Aorta (tissue), 5 donors: ENCODE results near the gene TRAF1. TPM values are rescaled to one million over a fixed set of nuclear protein-coding genes. Genes with fewer than 3 reads are reported as not detected.

Experiments
- ATAC-seq: fragments of 200-7000 bp; cut with Tn5 transposase; one replicate; pipeline ENCODE4 v1.9.1; 2022; ENCODE audit warnings: moderate library complexity; ENCODE audit not compliant: low FRiP score
- DNase-seq, 2 donors: peaks; one replicate each; pipeline ENCODE4 v3.0.0-alpha.2; 2020
- H3K27ac ChIP-seq, 2 donors: one replicate each; pipeline ENCODE4 v1.5.1; 2013; ENCODE audit warnings: low read length in 2 of 2, mild to moderate bottlenecking in 2 of 2, moderate library complexity in 2 of 2, control low read depth in 1 of 2, inconsistent platforms in 1 of 2, low read depth in 1 of 2
- H3K27me3 ChIP-seq, 2 donors: one replicate each; pipeline ENCODE4 v1.6.1; 2013; ENCODE audit warnings: control low read depth in 1 of 2, low read length in 1 of 2, mild to moderate bottlenecking in 1 of 2, moderate library complexity in 1 of 2; ENCODE audit not compliant: insufficient read depth in 2 of 2, control insufficient read depth in 1 of 2
- H3K36me3 ChIP-seq, 2 donors: one replicate each; pipeline ENCODE4 v1.6.1; 2013; ENCODE audit warnings: control low read depth in 1 of 2, low read length in 1 of 2, mild to moderate bottlenecking in 1 of 2; ENCODE audit not compliant: insufficient read depth in 2 of 2, control insufficient read depth in 1 of 2
- H3K4me1 ChIP-seq, 2 donors: one replicate each; pipeline ENCODE4 v1.6.1; 2013; ENCODE audit warnings: low read length in 2 of 2, control low read depth in 1 of 2, mild to moderate bottlenecking in 1 of 2, moderate library complexity in 1 of 2; ENCODE audit not compliant: insufficient read depth in 2 of 2, control insufficient read depth in 1 of 2
- H3K4me3 ChIP-seq, 2 donors: one replicate each; pipeline ENCODE4 v1.5.1; 2013; ENCODE audit warnings: low read length in 2 of 2, control low read depth in 1 of 2, mild to moderate bottlenecking in 1 of 2
- H3K9me3 ChIP-seq: one replicate; pipeline ENCODE4 v1.6.1; 2013; ENCODE audit warnings: mild to moderate bottlenecking, low read length; ENCODE audit not compliant: control insufficient read depth
- WGBS, 2 donors: extraction: QIAGEN DNeasy Blood & Tissue Kit; methylation state at CpG; one replicate each; pipeline ENCODE4 v1.1.7; 2013; 5-methylcytosine and 5-hydroxymethylcytosine counted together
- intact Hi-C, 2 donors: fragments of 100-400 bp; cut with DNase I; formaldehyde crosslinking; loops; one replicate each; pipeline versions ENCODE4 v1.14.2 to v1.15.0; 2022
- polyA plus RNA-seq, 2 donors: library from polyadenylated mRNA; stranded (reverse); fragments of 200-250 nt; gene quantifications; one replicate each; pipeline ENCODE4 v1.2.3, GENCODE V29; 2013
- total RNA-seq, 2 donors: library from RNA; stranded (reverse); fragmentation: NEBNext Ultra II Directional; extraction: Animal tissue kit (Norgen Biotek cat#: 25700); gene quantifications; one replicate each; pipeline ENCODE4 v1.2.1, GENCODE V29; 2021
- donor health status: healthy with polysubstance abuse.
- donor health status: Bipolar disorder and iron deficiency.
- donor health status: DM: no; HTN: no; CAD: no.
- donor health status: DM: no; HTN: no; CAD: no.
- donor health status: DM: yes; HTN: yes; CAD: no.

TRAF1 gene
- total and polyA plus RNA-seq, 4 donors = 10.5 to 43.3 (median 22.8) TPM

- DNase-seq (no peak), ATAC-seq (no peak)
- H3K27me3 ChIP-seq = no peaks in the 10 kb centered on the region
- no peaks in the 10 kb centered on the region for H3K36me3 ChIP-seq
- WGBS, 2 donors = 89 to 90% methylated on average over 10 of the region's 10 CpGs
- H3K4me1 ChIP-seq = no peaks in the 10 kb centered on the region
- intact Hi-C loops = no loop called here
- no peaks in the 10 kb centered on the region for H3K9me3 ChIP-seq
- no peak overlapping the region for H3K27ac ChIP-seq
- no peak overlapping the region for H3K4me3 ChIP-seq
Measured at GRCh38 chr9:120882935-120883607, 43.5 kb downstream of the TRAF1 start.

- ATAC-seq (no peak), DNase-seq (no peak)
- H3K36me3 ChIP-seq = no peaks in the 10 kb centered on the region
- intact Hi-C loops = loop anchor here in 1 of 2 donors (5.0 kb wide), 1 partner anchor 58 kb away; no protein-coding TSS in a partner anchor
- H3K27ac ChIP-seq = no peak overlapping the region
- no peaks in the 10 kb centered on the region for H3K9me3 ChIP-seq
- H3K4me3 ChIP-seq = no peak overlapping the region
- H3K27me3 ChIP-seq = no peaks in the 10 kb centered on the region
- H3K4me1 ChIP-seq = no peaks in the 10 kb centered on the region
- 84 to 86% methylated on average over 6 of the region's 6 CpGs for WGBS, 2 donors
Measured at GRCh38 chr9:120879446-120879845, 47.1 kb downstream of the TRAF1 start.

GRCh38 chr9:120878188-120879130 is 48.1 kb downstream of the TRAF1 start:
- Histone ChIP-seq H3K4me3 (no peak overlapping the region), H3K36me3 (peaks cover 0 to 3% of the 10 kb centered on the region in 2 donors), H3K4me1 (no peaks in the 10 kb centered on the region), H3K9me3 (no peaks in the 10 kb centered on the region), H3K27me3 (no peaks in the 10 kb centered on the region), H3K27ac (no peak overlapping the region)
- WGBS, 2 donors = 77 to 80% methylated on average over 8 of the region's 8 CpGs
- ATAC-seq (no peak), DNase-seq (no peak)
- intact Hi-C loops = loop anchor here in 1 of 2 donors (5.0 kb wide), 1 partner anchor 59 kb away; no protein-coding TSS in a partner anchor

DNA sequence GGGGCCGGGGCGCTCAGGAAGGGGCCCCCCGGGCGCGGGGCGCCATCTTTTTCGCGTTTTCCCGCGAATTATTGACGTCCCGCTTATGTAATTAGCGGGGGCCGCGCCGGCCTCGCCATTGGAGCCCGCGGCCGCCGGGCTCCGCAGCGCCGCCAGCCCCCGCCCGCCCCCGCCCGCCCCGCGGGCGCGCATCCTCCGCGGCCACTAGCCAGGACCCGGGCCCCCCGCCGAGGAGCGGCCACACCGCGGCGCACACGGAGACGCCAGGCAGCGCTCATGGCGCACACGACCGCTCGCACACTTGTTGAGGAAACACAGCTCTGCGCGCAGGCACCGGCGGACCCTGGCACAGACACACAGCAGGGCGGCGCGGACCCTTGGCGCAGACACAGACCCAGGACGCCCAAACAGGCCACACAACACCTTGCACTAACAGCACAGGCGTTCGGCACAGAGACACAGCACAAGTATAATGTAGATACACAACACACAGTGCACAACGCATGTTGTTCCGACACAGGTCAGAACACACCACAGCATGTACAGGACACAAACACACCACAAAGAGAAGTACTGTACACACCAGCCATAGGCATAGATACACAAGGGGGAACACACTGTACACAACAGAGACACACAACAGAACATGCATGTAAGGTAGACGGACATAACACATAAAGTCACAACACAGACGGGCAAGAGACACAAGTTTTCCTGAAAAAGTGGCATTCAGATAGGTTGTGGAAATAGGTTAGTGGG is 49.1 kb downstream of the TRAF1 start:
- intact Hi-C loops = loop anchor here (2.0 to 5.0 kb wide), 2 partner anchors 57 to 60 kb away; no protein-coding TSS in a partner anchor
- H3K27me3 ChIP-seq = no peaks in the 10 kb centered on the region
- peak overlapping the region; percentile 68 to 92 for H3K4me3 ChIP-seq
- peak; percentile 61 for ATAC-seq
- H3K4me1 ChIP-seq = no peaks in the 10 kb centered on the region
- DNase-seq = peak; percentile 79 to 88
- no peaks in the 10 kb centered on the region for H3K9me3 ChIP-seq
- WGBS, 2 donors = 1% methylated on average over 55 to 63 of the region's 63 CpGs
- H3K27ac ChIP-seq = peak overlapping the region; percentile 51 to 95
- peaks cover 0 to 6% of the 10 kb centered on the region in 2 donors for H3K36me3 ChIP-seq

DNA sequence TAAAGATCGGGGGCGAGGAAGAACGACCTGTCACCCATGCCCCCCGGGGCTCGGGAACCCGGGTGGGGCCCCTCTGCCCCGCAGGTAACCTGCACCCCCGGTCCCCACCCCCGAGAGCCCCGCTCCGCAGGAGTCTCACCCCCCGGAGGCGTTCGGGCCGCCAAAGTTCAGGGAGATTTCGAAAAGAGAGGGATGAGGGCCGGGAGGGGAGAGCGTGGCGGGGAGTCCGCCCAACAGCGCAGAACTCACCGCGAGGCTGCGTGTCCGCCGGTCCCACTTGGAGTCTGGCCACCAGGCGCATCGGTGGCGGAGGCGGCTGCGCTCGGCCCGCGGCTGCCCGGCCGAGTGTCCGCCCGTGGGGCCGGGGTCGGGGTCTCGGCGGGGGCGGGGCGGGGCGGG is 49.8 kb downstream of the TRAF1 start, which contains the start of gene PHF19:
Gene PHF19, minus strand, starts transcription at position 347 of the 399 bp plus-strand sequence. CDS start 2,447 bp downstream, outside the sequence.
- 0 to 1% methylated on average over 37 to 45 of the region's 45 CpGs for WGBS, 2 donors
- Histone ChIP-seq H3K4me3 (peak within 1 kb of the TSS; percentile 68 to 92), H3K9me3 (no peaks in the 10 kb centered on the region), H3K36me3 (peaks cover 0 to 6% of the 10 kb centered on the region in 2 donors), H3K27ac (peak within 1 kb of the TSS; percentile 68 to 95), H3K27me3 (no peaks in the 10 kb centered on the region), H3K4me1 (no peaks in the 10 kb centered on the region)
- ATAC-seq (peak; percentile 50), DNase-seq (peak; percentile 70 to 85)
- intact Hi-C loops = loop anchor here (2.0 to 5.0 kb wide), 2 partner anchors 58 to 60 kb away; no protein-coding TSS in a partner anchor

- no peaks in the 10 kb centered on the region for H3K4me1 ChIP-seq
- no peaks in the 10 kb centered on the region for H3K27me3 ChIP-seq
- DNase-seq (peak; percentile 94 to 95), ATAC-seq (peak; percentile 81)
- H3K4me3 ChIP-seq = peak overlapping the region; percentile 68 to 92
- H3K36me3 ChIP-seq = peaks cover 0 to 6% of the 10 kb centered on the region in 2 donors
- H3K9me3 ChIP-seq = no peaks in the 10 kb centered on the region
- H3K27ac ChIP-seq = peak overlapping the region; percentile 68 to 85
- intact Hi-C loops = loop anchor here (2.0 to 5.0 kb wide), 2 partner anchors 59 to 61 kb away; no protein-coding TSS in a partner anchor
- 1% methylated on average over 57 to 65 of the region's 65 CpGs for WGBS, 2 donors
Measured at GRCh38 chr9:120875954-120876841, 50.4 kb downstream of the TRAF1 start.

GRCh38 chr9:120875643-120875953 is 51.0 kb downstream of the TRAF1 start:
- WGBS, 2 donors = 25 to 26% methylated on average over 7 of the region's 7 CpGs
- no peak for DNase-seq
- Histone ChIP-seq H3K27ac (peak overlapping the region; percentile 68 to 85), H3K4me1 (no peaks in the 10 kb centered on the region), H3K36me3 (peaks cover 0 to 6% of the 10 kb centered on the region in 2 donors), H3K27me3 (no peaks in the 10 kb centered on the region), H3K9me3 (no peaks in the 10 kb centered on the region), H3K4me3 (no peak overlapping the region)
- intact Hi-C loops = loop anchor here in 1 of 2 donors (5.0 kb wide), 1 partner anchor 62 kb away; no protein-coding TSS in a partner anchor
- no peak for ATAC-seq
